Measurements from ENCODE around the gene ZSWIM6. TPM values are rescaled to one million over a fixed set of nuclear protein-coding genes. Genes with fewer than 3 reads are reported as not detected.

ZSWIM6 gene
- total and polyA plus RNA-seq, 2 experiments from 2014 or later: 9.0 to 12.7 TPM

DNA sequence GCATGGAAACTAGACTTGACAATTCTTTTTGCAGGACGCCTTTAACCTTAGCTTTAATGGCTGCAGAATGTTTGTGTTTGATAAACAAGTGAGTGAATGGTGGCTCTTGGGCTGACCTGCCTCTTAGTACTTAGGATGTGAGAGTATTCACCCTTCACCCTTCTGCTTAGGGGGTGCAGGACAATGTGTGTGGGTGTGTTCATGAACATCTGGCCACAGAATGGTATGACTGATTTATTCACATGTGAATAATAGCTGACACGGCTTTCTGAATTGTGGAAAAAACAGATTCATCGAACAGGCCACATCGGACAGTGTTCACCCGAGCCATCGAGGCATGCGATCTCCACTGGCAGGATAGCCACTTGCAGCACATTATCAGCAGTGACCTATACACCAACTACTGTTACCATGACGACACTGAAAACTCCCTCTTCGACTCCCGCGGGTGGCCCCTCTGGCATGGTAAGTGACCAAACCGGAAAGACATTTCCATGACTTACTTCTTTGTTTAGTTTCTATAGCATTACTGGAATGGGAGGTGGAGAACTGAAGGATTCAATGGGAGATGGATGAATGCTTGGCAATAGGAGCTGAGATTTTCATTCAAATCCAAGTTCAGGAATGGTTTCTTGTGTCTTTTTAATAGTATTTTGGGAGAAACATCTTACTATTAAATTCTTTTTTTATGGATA is 193.6 kb downstream of the ZSWIM6 start:
- Histone ChIP-seq H3K9me3 (ENCODE audit: low read depth) (no peaks in the 10 kb centered on the region), H4K20me1 (ENCODE audit: insufficient read depth, poor library complexity, severe bottlenecking) (no peaks in the 10 kb centered on the region), H3K4me1 (ENCODE audit: insufficient read depth) (no peaks in the 10 kb centered on the region), H3K4me3 (no peak overlapping the region), H3K9me2 (replicated peaks; ENCODE audit: insufficient read depth) (no peaks in the 10 kb centered on the region), H3K27ac (peak overlapping the region; percentile 38), H3K4me2 (no peak overlapping the region), H3K79me2 (no peaks in the 10 kb centered on the region), H2AFZ (no peak overlapping the region), H3K36me3 (replicated peaks; ENCODE audit: insufficient read depth, low read depth) (peaks cover 3% of the 10 kb centered on the region), H3K27me3 (no peaks in the 10 kb centered on the region)
- 81% methylated on average over 12 of the region's 12 CpGs for WGBS (ENCODE audit: low lambda C conversion rate, missing lambda C conversion rate)
- TF ChIP-seq EZH2phosphoT487 (IDR thresholded peaks at IDR 0.05; ENCODE audit: low read depth, severe bottlenecking, unreplicated experiment) (no peak), EZH2 (IDR thresholded peaks at IDR 0.05; ENCODE audit: borderline replicate concordance) (no peak)
- TF ChIP-seq, protein P1, sequence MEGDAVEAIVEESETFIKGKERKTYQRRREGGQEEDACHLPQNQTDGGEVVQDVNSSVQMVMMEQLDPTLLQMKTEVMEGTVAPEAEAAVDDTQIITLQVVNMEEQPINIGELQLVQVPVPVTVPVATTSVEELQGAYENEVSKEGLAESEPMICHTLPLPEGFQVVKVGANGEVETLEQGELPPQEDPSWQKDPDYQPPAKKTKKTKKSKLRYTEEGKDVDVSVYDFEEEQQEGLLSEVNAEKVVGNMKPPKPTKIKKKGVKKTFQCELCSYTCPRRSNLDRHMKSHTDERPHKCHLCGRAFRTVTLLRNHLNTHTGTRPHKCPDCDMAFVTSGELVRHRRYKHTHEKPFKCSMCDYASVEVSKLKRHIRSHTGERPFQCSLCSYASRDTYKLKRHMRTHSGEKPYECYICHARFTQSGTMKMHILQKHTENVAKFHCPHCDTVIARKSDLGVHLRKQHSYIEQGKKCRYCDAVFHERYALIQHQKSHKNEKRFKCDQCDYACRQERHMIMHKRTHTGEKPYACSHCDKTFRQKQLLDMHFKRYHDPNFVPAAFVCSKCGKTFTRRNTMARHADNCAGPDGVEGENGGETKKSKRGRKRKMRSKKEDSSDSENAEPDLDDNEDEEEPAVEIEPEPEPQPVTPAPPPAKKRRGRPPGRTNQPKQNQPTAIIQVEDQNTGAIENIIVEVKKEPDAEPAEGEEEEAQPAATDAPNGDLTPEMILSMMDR (IDR thresholded peaks at IDR 0.05; ENCODE audit: poor library complexity): no peak
- peak; percentile 42 for DNase-seq (ENCODE audit: low spot score)

DNA sequence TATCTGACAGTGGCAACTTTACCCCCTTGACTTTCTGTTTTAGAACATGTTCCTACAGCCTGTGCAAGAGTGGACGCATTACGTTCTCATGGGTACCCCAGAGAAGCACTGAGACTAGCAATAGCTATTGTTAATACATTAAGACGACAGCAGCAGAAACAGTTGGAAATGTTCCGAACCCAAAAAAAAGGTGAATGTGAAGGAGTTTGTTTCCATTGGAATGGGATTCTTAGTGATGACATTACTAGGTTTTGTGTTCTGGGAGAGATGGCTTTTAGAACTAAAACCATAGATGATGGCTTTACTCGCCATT is 194.1 kb downstream of the ZSWIM6 start:
- no peak for DNase-seq (ENCODE audit: low spot score)
- no peaks in the 10 kb centered on the region for H3K9me2 ChIP-seq (replicated peaks; ENCODE audit: insufficient read depth)
- 98% methylated on average over 5 of the region's 5 CpGs for WGBS (ENCODE audit: low lambda C conversion rate, missing lambda C conversion rate)
- no peaks in the 10 kb centered on the region for H3K9me3 ChIP-seq (ENCODE audit: low read depth)
- no peaks in the 10 kb centered on the region for H3K27me3 ChIP-seq
- H3K4me1 ChIP-seq (ENCODE audit: insufficient read depth): no peaks in the 10 kb centered on the region
- H2AFZ ChIP-seq: no peak overlapping the region
- peak overlapping the region; percentile 38 for H3K27ac ChIP-seq
- H3K36me3 ChIP-seq (replicated peaks; ENCODE audit: insufficient read depth, low read depth): peaks cover 3% of the 10 kb centered on the region
- no peaks in the 10 kb centered on the region for H4K20me1 ChIP-seq (ENCODE audit: insufficient read depth, poor library complexity, severe bottlenecking)
- TF ChIP-seq EZH2 (IDR thresholded peaks at IDR 0.05; ENCODE audit: borderline replicate concordance) (no peak), EZH2phosphoT487 (IDR thresholded peaks at IDR 0.05; ENCODE audit: low read depth, severe bottlenecking, unreplicated experiment) (no peak)
- TF ChIP-seq, protein P1 (IDR thresholded peaks at IDR 0.05; ENCODE audit: poor library complexity): no peak
- no peak overlapping the region for H3K4me2 ChIP-seq
- H3K4me3 ChIP-seq: no peak overlapping the region
- H3K79me2 ChIP-seq: no peaks in the 10 kb centered on the region

DNA sequence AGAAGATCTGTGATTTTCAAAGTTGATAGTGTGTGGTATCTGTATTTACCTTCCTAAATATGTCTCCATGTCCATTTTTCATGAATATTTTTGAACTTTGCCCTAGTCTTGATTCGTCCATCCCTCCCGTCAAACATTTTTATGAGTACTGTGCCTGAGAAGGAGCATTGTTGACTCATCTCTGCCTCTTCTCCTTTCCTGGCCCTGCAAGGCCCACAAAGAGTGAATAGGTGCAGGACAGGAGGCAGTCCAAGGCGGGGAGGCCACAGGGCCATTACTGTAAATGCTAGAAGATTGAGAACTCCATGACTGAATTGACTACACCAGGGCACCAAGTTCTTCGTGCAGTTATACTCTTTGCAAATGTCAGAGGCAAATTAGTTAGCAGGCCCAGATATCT is 200.9 kb downstream of the ZSWIM6 start:
- Histone ChIP-seq H3K9me3 (ENCODE audit: low read depth) (no peaks in the 10 kb centered on the region), H3K4me1 (ENCODE audit: insufficient read depth) (no peaks in the 10 kb centered on the region), H3K4me2 (no peak overlapping the region), H4K20me1 (ENCODE audit: insufficient read depth, poor library complexity, severe bottlenecking) (no peaks in the 10 kb centered on the region), H3K79me2 (no peaks in the 10 kb centered on the region), H3K9me2 (replicated peaks; ENCODE audit: insufficient read depth) (no peaks in the 10 kb centered on the region), H3K36me3 (replicated peaks; ENCODE audit: insufficient read depth, low read depth) (no peaks in the 10 kb centered on the region), H3K27me3 (no peaks in the 10 kb centered on the region), H2AFZ (no peak overlapping the region), H3K4me3 (no peak overlapping the region), H3K27ac (no peak overlapping the region)
- WGBS (ENCODE audit: low lambda C conversion rate, missing lambda C conversion rate): 88% methylated on average over 4 of the region's 4 CpGs
- no peak for TF ChIP-seq EZH2phosphoT487 (IDR thresholded peaks at IDR 0.05; ENCODE audit: low read depth, severe bottlenecking, unreplicated experiment)
- TF ChIP-seq, protein P1 (IDR thresholded peaks at IDR 0.05; ENCODE audit: poor library complexity): no peak
- TF ChIP-seq EZH2 (IDR thresholded peaks at IDR 0.05; ENCODE audit: borderline replicate concordance): no peak
- no peak for DNase-seq (ENCODE audit: low spot score)
